Dendritic cell treated with granulocyte-macrophage colony-stimulating factor and Interleukin-4, amounts not matched to agents 40 ng/mL and 50 ng/mL, for 4 days (primary cell): ENCODE results near the gene DNAL1.

Source experiments
- H3K27ac Mint-ChIP-seq: one replicate; pipeline ENCODE4 v1.8.0; 2022; ENCODE audit warnings: mild to moderate bottlenecking, mixed read lengths
- H3K27me3 Mint-ChIP-seq: one replicate; pipeline ENCODE4 v1.8.0; 2022; ENCODE audit warnings: mild to moderate bottlenecking, mixed read lengths
- H3K36me3 Mint-ChIP-seq: one replicate; pipeline ENCODE4 v1.8.0; 2022; ENCODE audit warnings: low read depth, mixed read lengths
- H3K4me1 Mint-ChIP-seq: one replicate; pipeline ENCODE4 v1.8.0; 2022; ENCODE audit warnings: low read depth, mixed read lengths
- H3K4me3 Mint-ChIP-seq: one replicate; pipeline ENCODE4 v1.8.0; 2022; ENCODE audit warnings: mild to moderate bottlenecking, moderate library complexity, mixed read lengths
- H3K9me3 Mint-ChIP-seq: one replicate; pipeline ENCODE4 v1.8.0; 2022; ENCODE audit warnings: mixed read lengths
- intact Hi-C: fragments of 100-400 bp; cut with micrococcal nuclease; formaldehyde crosslinking; loops from one replicate; pipeline ENCODE4 v1.15.0; 2022

The DNAL1 gene

DNA sequence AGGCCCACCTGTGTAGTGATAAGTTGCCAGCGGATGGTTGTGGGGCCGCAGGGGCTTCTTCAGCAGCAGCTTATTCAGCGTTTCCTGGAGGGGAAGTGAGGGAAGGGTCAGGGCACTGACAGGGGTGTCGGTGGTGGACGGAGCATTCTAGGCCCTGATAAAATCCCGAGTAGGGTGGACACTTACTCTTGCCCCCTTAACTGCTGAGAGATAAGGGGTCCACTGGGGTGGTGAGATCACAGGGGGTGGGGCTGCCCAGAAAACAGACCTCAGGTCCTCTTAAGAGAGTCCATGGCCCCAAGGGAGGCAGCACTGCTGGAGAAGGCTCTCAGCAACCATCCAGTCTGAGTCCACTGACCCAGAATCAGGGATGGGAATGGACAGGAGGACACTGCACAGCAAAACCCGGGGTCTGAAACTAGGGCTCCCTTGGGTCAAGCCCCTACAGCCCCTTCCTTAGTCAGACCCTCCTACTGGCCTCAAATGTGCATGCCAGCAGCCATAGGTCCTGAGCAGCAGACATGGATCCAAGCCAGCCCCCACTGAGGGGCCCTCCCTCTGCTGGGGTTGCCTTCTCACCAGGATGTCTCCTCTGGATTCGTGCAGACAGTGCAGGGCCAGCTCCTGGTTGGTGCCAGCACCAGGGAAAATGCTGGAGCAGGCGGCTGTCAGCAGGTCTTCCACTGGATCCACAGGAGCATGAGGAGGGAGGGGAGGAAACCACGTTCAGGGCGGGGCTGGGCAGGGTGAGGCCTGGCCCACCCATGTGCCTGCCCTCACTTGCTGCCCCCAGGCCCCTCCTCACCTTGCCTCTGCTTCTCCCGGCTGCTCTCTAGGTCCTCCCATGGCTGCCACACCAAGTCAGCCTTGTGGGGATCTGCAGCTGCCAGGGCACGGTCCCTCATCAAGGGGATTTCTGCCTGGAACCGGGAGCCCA lies 81.5 kb downstream of the DNAL1 start:
- Mint-ChIP-seq H3K4me3 (no peak overlapping the region), H3K36me3 (peaks cover 100% of the 10 kb centered on the region), H3K27ac (peak overlapping the region; percentile 47), H3K4me1 (peaks cover 55% of the 10 kb centered on the region), H3K9me3 (no peaks in the 10 kb centered on the region), H3K27me3 (no peaks in the 10 kb centered on the region)
- intact Hi-C loops: no loop called here

GRCh38 chr14:73727166-73727565 lies 82.4 kb downstream of the DNAL1 start:
- Mint-ChIP-seq H3K9me3 (no peaks in the 10 kb centered on the region), H3K27me3 (no peaks in the 10 kb centered on the region), H3K4me3 (no peak overlapping the region), H3K27ac (peak overlapping the region; percentile 47), H3K4me1 (peaks cover 55% of the 10 kb centered on the region), H3K36me3 (peaks cover 100% of the 10 kb centered on the region)
- intact Hi-C loops: no loop called here

- H3K4me3 Mint-ChIP-seq: peak overlapping the region; percentile 14
- H3K27me3 Mint-ChIP-seq: no peaks in the 10 kb centered on the region
- peaks cover 49% of the 10 kb centered on the region for H3K4me1 Mint-ChIP-seq
- H3K27ac Mint-ChIP-seq: peak overlapping the region; percentile 79
- intact Hi-C loops: loop anchor here (1.0 kb wide), 1 partner anchor 96 kb away; no protein-coding TSS in a partner anchor
- no peaks in the 10 kb centered on the region for H3K9me3 Mint-ChIP-seq
- H3K36me3 Mint-ChIP-seq: peaks cover 97% of the 10 kb centered on the region
Observed at GRCh38 chr14:73728717-73729330, 84.0 kb downstream of the DNAL1 start.

DNA sequence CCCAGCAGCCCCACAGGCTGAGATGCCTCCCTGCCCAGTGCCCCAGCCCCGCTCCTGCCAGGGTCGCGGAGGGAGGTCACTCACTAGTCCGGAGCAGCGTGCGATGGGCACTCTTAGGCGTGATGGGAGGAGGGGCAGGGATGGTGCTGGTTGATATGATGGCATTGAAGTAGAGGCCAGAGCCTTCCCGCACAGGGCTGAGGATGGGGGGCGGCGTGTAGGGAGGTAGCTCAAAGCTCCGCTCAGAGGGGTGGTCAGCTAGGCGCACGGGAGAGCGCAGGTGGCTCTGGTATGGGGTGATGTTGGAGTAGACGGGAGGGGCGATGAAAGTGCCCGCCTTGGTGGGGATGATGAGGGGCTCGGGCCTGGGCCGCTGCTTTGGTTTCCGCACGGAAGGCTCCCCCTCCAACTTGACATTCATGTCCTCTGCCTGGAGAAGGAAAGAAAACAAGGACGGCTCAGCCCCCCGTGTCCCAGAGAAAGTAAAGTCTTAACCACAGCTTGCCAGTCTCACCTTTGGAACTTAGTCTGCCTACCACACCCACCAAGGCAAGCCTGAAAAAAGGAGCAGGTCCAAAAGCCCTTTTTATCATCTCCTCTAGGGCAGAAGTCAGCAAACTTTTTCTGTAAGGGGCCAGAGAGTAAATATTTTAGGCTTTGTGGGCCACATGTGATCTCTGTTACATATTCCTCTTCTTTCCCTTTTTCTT lies 84.9 kb downstream of the DNAL1 start:
- Mint-ChIP-seq H3K27me3 (no peaks in the 10 kb centered on the region), H3K4me3 (no peak overlapping the region), H3K27ac (no peak overlapping the region), H3K9me3 (no peaks in the 10 kb centered on the region), H3K36me3 (peaks cover 97% of the 10 kb centered on the region), H3K4me1 (peaks cover 40% of the 10 kb centered on the region)
- intact Hi-C loops: no loop called here

- no peaks in the 10 kb centered on the region for H3K27me3 Mint-ChIP-seq
- peaks cover 97% of the 10 kb centered on the region for H3K36me3 Mint-ChIP-seq
- no peaks in the 10 kb centered on the region for H3K9me3 Mint-ChIP-seq
- intact Hi-C loops: no loop called here
- no peak overlapping the region for H3K4me3 Mint-ChIP-seq
- H3K4me1 Mint-ChIP-seq: peaks cover 26% of the 10 kb centered on the region
- H3K27ac Mint-ChIP-seq: no peak overlapping the region
Observed at GRCh38 chr14:73731111-73731510, 86.3 kb downstream of the DNAL1 start.

- intact Hi-C loops: no loop called here
- peaks cover 17% of the 10 kb centered on the region for H3K4me1 Mint-ChIP-seq
- H3K27me3 Mint-ChIP-seq: no peaks in the 10 kb centered on the region
- H3K9me3 Mint-ChIP-seq: no peaks in the 10 kb centered on the region
- H3K4me3 Mint-ChIP-seq: no peak overlapping the region
- H3K27ac Mint-ChIP-seq: no peak overlapping the region
- peaks cover 97% of the 10 kb centered on the region for H3K36me3 Mint-ChIP-seq
Observed at GRCh38 chr14:73732006-73732405, 87.2 kb downstream of the DNAL1 start.

GRCh38 chr14:73736842-73737241 lies 92.1 kb downstream of the DNAL1 start:
- intact Hi-C loops: no loop called here
- Mint-ChIP-seq H3K4me3 (no peak overlapping the region), H3K27ac (no peak overlapping the region), H3K27me3 (no peaks in the 10 kb centered on the region), H3K36me3 (peaks cover 85% of the 10 kb centered on the region), H3K9me3 (no peaks in the 10 kb centered on the region), H3K4me1 (peaks cover 30% of the 10 kb centered on the region)

GRCh38 chr14:73738518-73739173 lies 93.9 kb downstream of the DNAL1 start:
- Mint-ChIP-seq H3K36me3 (peaks cover 70% of the 10 kb centered on the region), H3K27me3 (no peaks in the 10 kb centered on the region), H3K4me1 (peaks cover 48% of the 10 kb centered on the region), H3K27ac (no peak overlapping the region), H3K4me3 (no peak overlapping the region), H3K9me3 (no peaks in the 10 kb centered on the region)
- intact Hi-C loops: no loop called here

- Mint-ChIP-seq H3K36me3 (peaks cover 63% of the 10 kb centered on the region), H3K4me3 (no peak overlapping the region), H3K4me1 (peaks cover 55% of the 10 kb centered on the region)
Observed at GRCh38 chr14:73739174-73739898, 94.5 kb downstream of the DNAL1 start.

DNA sequence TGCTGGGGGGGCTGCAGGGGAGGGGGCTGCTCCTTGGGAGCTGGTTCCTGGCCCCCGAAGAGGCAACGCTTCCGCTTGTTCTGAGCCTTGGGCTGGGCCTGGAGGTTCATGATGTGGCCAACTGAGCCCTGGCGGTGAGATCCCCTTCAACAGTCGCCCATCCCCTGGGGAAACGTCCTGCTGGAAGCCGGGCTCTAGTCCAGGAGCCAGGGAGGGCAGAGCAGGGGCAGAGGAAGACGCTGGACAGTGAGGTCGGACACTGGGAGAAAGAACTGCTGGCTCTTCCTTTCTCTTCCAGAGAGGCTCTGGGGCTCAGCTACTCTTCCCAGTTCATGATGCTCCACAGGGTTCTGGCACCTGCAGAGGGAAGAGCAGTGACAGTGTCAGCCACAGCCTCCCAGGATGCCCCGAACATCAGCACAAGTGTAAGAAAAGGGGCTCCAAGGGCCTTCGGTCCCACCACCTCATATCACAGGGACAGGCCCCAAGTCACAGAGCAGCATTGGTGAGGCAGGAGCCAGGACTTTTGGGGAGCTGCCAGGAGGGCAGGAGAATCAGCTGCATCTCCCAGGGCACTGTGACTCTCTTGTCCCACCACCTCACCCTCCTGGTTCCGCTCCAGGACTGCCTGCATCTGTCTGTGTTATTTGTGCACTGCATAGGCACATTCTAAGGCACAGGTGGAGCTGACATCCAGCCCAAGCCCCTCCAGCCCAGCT lies 95.3 kb downstream of the DNAL1 start:
- peak overlapping the region; percentile 72 for H3K27ac Mint-ChIP-seq
- intact Hi-C loops: no loop called here
- H3K9me3 Mint-ChIP-seq: no peaks in the 10 kb centered on the region
- peaks cover 61% of the 10 kb centered on the region for H3K36me3 Mint-ChIP-seq
- no peaks in the 10 kb centered on the region for H3K27me3 Mint-ChIP-seq
- no peak overlapping the region for H3K4me3 Mint-ChIP-seq
- H3K4me1 Mint-ChIP-seq: peaks cover 62% of the 10 kb centered on the region

More at GRCh38 chr14:73739174-73739898, 94.5 kb downstream of the DNAL1 start:
- intact Hi-C loops: no loop called here
- Mint-ChIP-seq H3K27me3 (no peaks in the 10 kb centered on the region), H3K9me3 (no peaks in the 10 kb centered on the region), H3K27ac (peak overlapping the region; percentile 72)

GRCh38 chr14:73740618-73741326 lies 96.0 kb downstream of the DNAL1 start:
- H3K27me3 Mint-ChIP-seq: no peaks in the 10 kb centered on the region
- intact Hi-C loops: no loop called here
- peak overlapping the region; percentile 58 for H3K4me3 Mint-ChIP-seq
- peaks cover 69% of the 10 kb centered on the region for H3K4me1 Mint-ChIP-seq
- H3K36me3 Mint-ChIP-seq: peaks cover 54% of the 10 kb centered on the region
- H3K9me3 Mint-ChIP-seq: no peaks in the 10 kb centered on the region
- H3K27ac Mint-ChIP-seq: peak overlapping the region; percentile 72

DNA sequence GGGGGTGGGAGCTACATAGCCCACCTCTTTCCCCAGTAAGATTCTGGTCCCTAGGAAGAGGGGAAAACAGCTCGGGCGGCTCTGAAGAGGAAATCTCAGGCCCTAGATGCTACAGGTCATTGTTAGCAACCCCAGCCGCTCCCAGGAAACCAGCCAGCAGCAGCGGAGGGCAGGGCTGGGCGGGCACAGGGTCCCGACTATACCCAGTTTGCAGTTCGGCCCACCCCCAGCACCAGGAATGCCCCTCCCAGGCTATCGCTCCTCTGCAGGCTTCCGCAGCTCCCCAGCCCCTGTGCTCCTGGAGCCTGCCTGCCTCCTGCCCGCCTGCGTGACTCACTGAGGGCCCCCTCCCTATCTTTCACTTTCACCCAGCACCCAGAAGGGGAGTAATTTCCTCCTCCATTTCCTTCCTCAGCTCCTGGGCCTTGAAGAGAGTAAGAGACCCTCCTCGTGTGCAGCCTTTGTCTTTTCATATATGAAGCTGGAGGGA lies 96.6 kb downstream of the DNAL1 start:
- peak overlapping the region; percentile 72 for H3K27ac Mint-ChIP-seq
- H3K9me3 Mint-ChIP-seq: no peaks in the 10 kb centered on the region
- H3K4me3 Mint-ChIP-seq: peak overlapping the region; percentile 58
- no peaks in the 10 kb centered on the region for H3K27me3 Mint-ChIP-seq
- peaks cover 48% of the 10 kb centered on the region for H3K36me3 Mint-ChIP-seq
- peaks cover 76% of the 10 kb centered on the region for H3K4me1 Mint-ChIP-seq
- intact Hi-C loops: no loop called here
